ENCODE measurements around the gene RND3.

DNA sequence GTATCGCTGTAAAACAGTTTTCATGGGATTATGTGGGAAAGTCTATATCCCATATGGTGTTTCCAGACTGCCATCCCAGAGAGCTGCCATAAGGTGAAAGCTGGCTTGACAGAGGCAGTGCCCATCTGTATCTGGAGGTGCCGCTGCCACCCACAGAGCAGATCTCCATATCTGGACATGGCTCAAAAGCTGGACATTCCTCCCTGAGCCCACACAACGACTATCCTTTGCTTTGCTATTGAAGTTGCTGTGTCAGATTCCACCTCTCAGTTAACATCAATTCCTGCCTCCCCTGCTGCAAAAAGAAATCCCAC lies 55.2 kb downstream of the RND3 start:
- TF ChIP-seq, protein P1, sequence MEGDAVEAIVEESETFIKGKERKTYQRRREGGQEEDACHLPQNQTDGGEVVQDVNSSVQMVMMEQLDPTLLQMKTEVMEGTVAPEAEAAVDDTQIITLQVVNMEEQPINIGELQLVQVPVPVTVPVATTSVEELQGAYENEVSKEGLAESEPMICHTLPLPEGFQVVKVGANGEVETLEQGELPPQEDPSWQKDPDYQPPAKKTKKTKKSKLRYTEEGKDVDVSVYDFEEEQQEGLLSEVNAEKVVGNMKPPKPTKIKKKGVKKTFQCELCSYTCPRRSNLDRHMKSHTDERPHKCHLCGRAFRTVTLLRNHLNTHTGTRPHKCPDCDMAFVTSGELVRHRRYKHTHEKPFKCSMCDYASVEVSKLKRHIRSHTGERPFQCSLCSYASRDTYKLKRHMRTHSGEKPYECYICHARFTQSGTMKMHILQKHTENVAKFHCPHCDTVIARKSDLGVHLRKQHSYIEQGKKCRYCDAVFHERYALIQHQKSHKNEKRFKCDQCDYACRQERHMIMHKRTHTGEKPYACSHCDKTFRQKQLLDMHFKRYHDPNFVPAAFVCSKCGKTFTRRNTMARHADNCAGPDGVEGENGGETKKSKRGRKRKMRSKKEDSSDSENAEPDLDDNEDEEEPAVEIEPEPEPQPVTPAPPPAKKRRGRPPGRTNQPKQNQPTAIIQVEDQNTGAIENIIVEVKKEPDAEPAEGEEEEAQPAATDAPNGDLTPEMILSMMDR (IDR thresholded peaks at IDR 0.05) = no peak
- TF ChIP-seq POLR2A (IDR thresholded peaks at IDR 0.05) = no peak

All from body of pancreas (tissue), 4 donors.